IMR-90 (cell line): ENCODE results near the gene LYVE1.

ENCODE experiments used
- CEBPB ChIP-seq: IDR thresholded peaks from 2 replicates; pipeline ENCODE4 v1.6.1; 2012; ENCODE audit warnings: low read depth, low read length, improper control_type of control experiment
- CHD1 ChIP-seq: IDR thresholded peaks from 2 replicates; pipeline ENCODE4 v1.6.1; 2012; ENCODE audit warnings: low read depth, low read length, improper control_type of control experiment
- CTCF ChIP-seq: conservative IDR thresholded peaks from 2 replicates; pipeline ENCODE4 v1.5.1; 2012; ENCODE audit warnings: mild to moderate bottlenecking, low read depth, low read length, improper control_type of control experiment
- MAFK ChIP-seq: IDR thresholded peaks from 2 replicates; pipeline ENCODE4 v1.6.1; 2012; ENCODE audit warnings: low read depth, low read length, improper control_type of control experiment
- MXI1 ChIP-seq: IDR thresholded peaks from 2 replicates; pipeline ENCODE4 v1.6.1; 2012; ENCODE audit warnings: low read depth, mild to moderate bottlenecking, low read length, moderate library complexity, borderline replicate concordance
- NFE2L2 ChIP-seq: fragments of 150-350 bp; IDR thresholded peaks from 2 replicates; pipeline ENCODE4 v1.6.1; 2016; ENCODE audit warnings: low read depth, mild to moderate bottlenecking, low read length
- POLR2A ChIP-seq: IDR thresholded peaks from 2 replicates; pipeline ENCODE4 v1.6.1; 2012; ENCODE audit warnings: mild to moderate bottlenecking, low read depth, low read length
- RCOR1 ChIP-seq: IDR thresholded peaks from 2 replicates; pipeline ENCODE4 v1.6.1; 2012; ENCODE audit warnings: mild to moderate bottlenecking, low read length, improper control_type of control experiment; ENCODE audit not compliant: insufficient replicate concordance
- RFX5 ChIP-seq: IDR thresholded peaks from 2 replicates; pipeline ENCODE4 v1.8.0; 2012; ENCODE audit warnings: low read depth, mild to moderate bottlenecking, low read length, moderate library complexity
- SMC3 ChIP-seq: fragments of 150-350 bp; IDR thresholded peaks from 2 replicates; pipeline ENCODE4 v1.6.1; 2016; ENCODE audit warnings: low read depth, mild to moderate bottlenecking, antibody characterized with exemption, low read length, moderate library complexity
- USF2 ChIP-seq: fragments of 150-350 bp; IDR thresholded peaks from 2 replicates; pipeline ENCODE4 v1.6.1; 2017; ENCODE audit warnings: mild to moderate bottlenecking, antibody characterized with exemption, low read length, low read depth

- no peak for TF ChIP-seq CEBPB
- no peak for TF ChIP-seq CTCF
- no peak for TF ChIP-seq MAFK
- TF ChIP-seq POLR2A = no peak
- TF ChIP-seq SMC3 = no peak
- TF ChIP-seq USF2 = no peak
- TF ChIP-seq RFX5 = no peak
- no peak for TF ChIP-seq MXI1
- no peak for TF ChIP-seq NFE2L2
- no peak for TF ChIP-seq CHD1
- TF ChIP-seq RCOR1 = no peak
Observed at GRCh38 chr11:10602366-10602765, 33.9 kb upstream of the LYVE1 start.
